EL (cell line): Measurements from ENCODE around the gene STPG3.

ENCODE experiments used
- DNase-seq: peaks from one replicate; pipeline ENCODE4 v3.0.0-alpha.2; 2016

STPG3 gene

DNA sequence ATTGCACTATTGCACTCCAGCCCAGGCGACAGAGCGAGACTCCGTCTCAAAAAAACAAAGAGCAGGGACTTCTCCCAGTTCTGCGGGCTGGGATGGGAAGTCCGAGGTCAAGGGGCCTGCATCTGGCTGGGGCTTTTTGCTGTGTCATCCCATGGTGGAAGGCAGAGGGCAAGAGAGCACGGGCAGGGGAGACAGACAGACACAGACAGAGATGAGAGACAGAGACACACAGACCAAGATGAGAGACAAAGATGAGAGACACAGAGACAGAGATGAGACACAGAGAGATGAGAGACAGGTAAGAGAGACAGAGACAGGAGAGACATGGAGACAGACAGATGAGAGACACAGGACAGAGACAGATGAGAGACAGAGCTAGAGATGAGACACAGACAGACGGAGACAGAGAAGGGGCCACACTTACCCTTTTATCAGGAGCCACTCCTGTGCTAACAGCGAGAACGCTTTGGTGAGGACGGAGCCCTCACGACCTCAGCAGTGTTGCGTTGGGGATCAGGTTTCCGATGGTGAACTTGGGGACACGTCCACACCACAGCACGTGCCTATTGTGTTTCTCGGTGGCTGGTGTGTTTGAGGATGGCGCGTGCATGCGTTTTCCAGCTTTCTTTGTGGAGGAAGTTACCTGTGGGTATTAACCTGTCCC lies 17.6 kb downstream of the STPG3 start:
- DNase-seq: no peak

DNA sequence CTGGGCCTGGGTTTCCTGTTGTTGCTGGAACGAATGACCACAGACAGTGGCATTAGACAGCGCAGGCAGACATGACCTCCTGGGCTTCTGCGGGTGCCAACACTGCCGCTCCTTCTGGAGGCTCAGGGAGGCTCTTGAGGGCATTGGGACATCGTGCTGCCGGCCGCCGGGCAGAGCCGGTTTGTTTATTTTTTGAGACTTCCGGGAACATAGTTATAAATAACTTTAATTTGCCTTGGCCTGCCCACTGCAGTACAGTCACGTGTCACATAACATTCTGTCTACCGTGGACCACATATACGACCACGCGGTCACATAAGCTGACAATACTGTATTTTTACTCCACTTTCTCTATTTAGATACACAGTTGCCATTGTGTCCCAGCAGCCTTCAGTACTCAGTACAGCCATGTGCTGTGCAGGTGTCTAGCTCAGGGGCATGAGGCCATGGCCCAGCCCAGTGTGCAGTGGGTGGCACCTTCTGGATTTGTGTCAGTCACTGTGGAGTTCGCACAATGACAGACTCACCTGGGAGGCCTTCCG lies 18.2 kb downstream of the STPG3 start:
- DNase-seq: peak; percentile 48

DNA sequence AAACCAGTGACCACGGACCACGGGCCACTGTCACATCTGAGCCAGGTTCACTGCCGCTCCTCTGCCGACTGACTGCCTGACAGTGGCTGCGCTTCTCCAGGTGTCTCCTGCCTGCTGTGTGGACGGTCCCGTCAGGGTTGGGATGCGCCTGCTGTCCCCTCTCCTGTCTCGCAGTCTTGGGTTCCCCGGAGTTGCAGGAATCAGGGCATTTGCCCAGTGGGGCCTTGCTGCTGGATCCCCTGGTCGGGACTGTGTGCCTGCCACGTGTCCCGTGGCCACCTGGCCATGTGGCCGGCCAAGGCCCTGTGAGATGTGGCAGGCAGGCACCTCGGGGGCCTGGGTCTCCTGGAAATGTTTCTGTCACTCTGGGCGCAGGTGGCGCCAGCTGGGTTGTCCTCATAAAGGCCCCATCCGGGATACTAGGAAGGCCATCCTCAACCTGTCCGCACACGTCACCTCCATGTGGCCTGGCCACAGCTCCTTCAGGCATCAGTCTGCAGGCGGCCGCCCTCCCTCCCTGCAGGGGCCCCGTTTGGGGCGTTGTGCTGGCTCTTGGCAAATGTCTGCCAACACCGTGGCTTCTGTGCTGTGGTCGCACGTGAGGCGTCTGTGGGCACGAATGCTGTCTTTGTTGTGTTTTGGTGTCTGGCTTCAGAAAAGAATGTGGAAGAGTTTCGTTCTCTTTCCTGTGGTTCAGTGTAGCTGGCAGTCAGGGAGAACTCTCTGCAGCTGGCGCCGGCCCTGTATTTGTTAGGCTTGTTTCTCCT lies 20.0 kb downstream of the STPG3 start:
- DNase-seq: no peak

DNA sequence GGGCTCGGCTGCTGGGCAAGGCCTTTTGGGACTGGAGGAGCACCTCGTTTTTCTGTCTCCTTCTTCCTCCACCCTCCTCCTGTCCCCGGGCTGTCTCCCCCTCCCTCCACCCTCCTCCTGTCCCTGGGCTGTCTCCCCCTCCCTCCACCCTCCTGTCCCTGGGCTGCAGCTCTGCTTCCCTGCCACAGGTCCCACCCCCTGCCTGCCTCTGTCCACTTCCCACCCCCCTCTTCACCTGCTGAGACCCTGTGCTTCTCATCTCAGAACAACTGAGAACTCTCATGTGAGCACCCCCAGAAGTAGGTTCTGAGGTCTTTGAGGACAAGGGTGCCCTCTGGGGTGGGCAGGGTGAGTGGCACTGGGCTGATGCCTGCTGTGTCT lies 20.6 kb downstream of the STPG3 start:
- DNase-seq: no peak

DNA sequence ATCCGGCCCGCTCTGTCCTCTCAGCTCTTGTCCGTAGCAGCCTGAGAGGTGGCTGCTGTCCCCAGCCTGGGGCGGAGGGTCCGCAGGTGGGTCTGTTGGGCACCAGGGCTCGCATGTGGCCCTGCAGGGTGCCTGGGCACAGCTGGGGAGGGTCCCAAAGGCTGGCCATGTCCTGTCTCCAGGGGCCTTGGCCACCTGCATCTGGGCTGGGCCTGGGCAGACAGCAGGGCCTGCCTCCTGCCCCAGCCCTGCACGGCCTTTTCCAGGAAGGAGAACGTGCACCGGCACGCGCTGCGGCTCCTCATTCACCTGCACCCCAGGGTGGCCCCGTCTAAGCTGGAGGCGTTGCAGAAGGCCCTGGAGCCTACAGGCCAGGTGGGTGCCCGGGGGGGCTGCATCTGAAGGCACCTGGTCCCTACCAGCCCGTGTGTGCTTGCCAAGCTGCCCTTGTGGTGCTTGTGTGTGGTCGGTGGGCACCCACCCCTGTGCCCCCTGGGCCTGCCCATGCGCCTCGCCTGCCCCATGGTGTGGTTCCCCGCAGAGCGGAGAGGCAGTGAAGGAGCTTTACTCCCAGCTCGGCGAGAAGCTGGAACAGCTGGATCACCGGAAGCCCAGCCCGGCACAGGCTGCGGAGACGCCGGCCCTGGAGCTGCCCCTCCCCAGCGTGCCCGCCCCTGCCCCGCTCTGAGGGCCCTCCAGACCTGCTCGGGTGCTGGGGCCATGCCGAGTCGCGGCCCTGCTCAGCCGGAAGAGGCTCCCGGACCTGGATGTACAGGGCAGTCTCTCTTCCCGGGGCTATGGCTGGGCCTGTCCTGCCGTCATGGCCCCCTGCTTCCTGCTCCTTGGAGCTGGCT lies 21.4 kb downstream of the STPG3 start:
- no peak for DNase-seq

DNA sequence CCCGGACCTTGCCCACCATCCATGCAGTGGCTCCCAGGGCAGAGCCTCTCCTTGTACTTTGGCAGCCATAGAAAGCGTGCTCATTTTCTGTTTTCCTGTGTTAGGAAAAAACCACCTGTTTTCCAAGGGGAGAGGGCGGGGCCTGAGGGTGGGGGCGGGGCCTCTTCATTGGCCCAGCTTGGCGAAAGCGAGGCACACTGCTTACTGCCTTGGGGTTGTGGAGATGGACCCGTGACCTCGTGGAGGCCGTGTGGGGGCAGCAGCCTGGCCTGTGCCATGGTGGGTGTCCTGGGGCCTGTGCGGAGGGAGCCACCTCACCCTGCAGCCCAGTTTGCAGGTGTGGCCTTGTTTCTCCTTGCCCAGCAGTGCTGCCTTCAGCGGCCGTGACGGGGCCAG lies 22.0 kb downstream of the STPG3 start:
- DNase-seq: no peak

DNA sequence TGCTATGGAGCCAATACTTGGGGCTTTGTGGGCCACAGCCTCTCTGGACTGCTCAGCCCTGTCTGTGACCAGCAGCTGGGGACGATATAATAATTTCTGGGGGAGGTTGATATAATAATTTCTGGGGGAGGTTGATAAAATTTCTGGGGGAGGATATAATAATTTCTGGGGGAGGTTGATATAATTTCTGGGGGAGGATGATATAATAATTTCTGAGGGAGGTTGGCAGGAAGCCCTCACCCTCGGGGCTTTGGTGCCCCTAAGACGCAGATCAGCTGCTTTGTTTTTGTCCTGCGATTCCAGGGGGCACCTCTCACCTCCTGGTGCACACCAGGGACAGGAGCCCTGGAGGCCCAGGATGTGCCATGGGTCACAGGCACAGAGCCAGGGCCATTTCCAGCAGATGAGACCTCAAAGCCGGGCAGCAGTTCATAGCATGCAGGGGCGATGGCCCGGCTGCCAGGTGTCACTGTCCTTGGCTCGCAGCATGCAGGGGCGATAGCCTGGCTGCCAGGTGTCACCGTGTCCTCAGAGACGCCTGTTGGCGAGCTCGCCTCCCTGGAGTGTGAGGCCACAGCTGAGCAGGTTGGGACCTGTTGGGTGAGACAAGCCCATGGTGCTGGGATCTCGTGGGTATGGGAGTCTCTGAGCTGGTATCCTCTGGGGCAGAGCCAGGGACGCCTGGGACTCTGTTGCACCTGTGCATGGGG lies 22.7 kb downstream of the STPG3 start:
- DNase-seq: no peak

DNA sequence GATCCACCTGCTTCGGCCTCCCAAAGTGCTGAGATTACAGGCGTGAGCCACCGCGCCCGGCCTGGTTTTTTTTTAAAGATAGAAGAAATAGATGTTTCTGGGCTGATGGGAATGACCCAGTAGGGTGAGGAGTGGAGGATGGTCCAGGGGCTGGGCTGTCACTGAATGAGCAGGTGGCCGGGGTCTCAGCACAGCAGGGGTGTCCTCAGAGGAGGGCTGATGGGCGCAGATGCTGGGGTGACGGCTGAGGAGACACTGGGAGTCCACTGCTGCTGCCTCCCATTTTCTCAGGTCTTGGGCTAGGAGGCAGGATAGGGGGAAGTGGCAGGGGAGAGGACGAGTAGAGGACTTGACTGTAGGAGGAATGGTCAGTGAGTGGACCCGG lies 24.1 kb downstream of the STPG3 start:
- DNase-seq: no peak

DNA sequence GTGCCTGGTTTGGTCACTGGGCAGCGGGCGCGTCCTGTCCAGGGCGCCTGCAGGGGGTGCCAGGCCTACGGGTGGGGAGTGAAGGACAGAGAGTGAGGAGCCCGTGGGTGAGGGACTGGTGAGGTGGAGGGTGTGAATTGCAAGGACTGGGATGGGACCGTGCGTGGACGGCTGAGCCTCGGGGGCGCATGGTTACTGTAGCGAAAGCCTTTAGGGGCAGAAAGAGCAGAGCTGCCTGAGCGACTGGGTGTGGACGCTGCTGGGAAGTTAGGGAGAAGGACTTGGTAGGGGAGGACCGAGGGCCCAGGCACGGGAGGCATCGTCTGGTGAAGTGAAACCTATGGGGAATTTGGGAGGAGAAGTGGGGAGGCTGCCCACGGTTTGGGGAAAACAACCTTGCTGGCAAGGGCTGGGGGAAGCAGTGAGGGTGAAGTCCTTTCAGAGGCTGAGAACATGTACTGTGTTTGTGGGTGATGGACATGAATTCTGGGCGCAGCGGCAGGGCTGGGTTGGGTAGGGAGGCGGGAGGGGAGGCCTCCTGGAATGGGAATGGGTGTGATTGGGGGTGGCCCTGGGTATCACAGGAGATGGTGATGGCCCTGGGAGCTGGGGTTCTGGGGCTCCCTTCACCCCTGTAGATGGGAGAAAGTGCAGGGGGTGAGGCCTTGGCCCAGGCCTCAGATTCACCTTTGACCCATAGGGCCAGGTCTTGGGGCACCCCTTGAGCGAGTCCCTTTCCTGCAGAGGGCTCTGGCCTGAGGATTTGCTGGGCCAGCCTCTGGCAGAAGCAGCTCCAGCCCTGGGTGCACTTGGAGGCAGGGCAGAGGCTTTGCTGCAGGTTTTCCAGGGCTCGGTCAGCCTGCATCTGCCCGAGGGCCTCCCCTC lies 24.7 kb downstream of the STPG3 start:
- DNase-seq: no peak

DNA sequence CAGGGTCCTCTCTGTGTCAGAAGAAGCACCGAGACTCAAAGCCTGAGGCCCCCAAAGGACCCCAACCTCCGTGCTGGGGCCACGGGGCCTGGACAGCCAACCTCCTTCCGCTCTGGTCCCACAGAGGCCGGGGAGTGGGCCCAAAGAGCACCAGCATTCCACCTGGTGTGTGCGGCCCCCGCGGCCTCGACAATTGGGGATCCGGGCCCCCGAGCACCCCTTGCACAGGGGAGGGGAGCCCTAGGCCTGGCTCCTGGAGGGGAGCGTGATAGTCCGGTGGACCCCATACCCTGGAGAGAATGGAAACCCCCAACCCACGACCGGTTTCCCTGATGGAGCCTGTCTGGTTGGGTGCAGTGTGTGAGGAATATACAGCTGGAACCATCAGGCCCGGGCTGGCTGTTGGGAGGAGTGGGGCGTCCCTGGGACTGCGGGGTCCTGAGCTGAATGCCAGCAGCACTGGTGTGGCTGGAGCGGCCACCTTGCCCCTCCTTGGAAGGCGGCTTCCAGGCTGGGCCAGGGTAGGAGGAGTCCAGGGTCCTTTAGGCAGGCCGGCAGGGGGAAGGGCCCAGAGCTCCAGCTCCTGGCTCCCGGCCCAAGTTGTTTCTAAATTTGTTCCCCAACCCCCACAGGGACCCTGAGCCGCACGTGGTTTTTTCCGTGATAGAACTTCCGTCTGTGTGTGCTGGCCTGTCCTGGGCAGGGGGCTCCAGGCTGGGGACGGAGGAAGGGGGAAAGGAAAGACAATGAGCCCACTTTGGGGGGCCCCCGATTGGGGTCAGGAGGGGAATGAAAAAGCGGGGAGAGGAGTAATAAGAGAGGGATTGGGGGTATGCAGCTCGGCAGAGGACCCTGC lies 25.6 kb downstream of the STPG3 start:
- DNase-seq: peak; percentile 64

DNA sequence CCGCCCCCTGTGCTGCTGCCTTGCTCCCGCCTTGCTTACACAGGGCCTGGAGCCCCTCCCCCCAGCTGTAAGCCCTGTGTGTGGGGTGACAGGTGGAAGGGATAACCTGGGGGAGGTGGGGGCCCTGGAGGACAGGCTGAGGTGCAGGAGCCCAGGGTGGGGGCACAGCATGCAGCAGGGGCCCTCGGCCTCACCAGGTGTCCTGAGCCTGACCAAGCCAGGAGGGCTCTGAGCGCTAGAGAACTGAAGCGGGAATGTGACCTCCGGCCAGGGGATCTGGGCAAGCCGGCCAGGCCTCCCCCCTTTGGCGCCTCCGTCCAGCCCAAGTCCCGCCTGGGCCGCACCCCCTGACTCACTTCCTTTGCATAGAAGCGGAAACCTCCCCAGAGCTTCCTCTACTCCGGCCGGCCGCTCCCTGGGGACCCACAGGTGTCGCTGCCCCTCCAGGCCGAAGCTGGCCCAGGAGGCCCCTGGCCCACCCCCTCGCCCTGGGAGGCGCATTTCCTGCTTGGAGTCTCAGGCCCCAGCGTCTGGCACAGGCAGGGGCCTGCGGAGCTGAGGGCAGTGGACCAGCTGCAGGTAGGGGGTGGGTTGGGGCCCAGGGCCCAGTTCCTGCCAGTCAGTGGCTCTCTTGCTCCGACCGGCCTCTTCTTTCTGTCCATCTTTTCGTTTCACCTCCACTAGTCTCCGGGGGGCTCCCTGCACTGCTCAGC lies 26.4 kb downstream of the STPG3 start, which contains the start of gene TOR4A:
Gene TOR4A, plus strand, starts transcription at position 398 of the 713 bp plus-strand sequence. CDS start 964 bp downstream, outside the sequence.
- peak; percentile 95 for DNase-seq

DNA sequence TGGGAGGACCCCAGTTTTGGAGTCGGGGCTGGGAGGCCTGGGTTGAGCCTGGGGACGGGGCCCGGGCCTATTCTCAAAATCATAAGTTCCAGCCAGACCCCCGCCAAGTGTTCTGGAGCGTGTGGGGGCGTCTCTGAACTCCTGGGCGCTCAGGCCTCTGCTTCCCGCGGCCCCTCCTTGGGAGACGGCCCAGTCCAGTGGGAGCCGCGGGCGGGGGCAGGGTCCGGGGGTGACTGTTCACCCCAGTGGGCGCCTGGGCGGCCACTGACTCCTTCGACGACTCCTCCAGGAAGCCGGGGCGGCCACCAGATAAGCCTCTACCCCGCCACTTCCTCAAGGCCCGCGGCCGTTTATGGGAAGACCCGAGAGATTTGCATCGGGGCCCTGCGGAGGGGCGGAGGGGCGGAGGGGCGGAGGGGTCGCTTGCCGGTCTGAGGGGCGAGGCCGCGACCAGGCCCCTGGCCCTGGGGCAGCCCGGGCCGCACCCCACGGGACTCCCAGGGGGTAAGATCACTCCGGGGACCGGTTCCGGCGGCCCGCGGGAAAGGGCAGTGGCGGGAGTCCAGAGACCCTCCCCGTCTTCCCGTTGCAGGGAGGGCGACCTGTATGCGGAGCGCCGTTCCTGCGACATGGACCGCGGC lies 27.1 kb downstream of the STPG3 start:
- peak; percentile 34 for DNase-seq

DNA sequence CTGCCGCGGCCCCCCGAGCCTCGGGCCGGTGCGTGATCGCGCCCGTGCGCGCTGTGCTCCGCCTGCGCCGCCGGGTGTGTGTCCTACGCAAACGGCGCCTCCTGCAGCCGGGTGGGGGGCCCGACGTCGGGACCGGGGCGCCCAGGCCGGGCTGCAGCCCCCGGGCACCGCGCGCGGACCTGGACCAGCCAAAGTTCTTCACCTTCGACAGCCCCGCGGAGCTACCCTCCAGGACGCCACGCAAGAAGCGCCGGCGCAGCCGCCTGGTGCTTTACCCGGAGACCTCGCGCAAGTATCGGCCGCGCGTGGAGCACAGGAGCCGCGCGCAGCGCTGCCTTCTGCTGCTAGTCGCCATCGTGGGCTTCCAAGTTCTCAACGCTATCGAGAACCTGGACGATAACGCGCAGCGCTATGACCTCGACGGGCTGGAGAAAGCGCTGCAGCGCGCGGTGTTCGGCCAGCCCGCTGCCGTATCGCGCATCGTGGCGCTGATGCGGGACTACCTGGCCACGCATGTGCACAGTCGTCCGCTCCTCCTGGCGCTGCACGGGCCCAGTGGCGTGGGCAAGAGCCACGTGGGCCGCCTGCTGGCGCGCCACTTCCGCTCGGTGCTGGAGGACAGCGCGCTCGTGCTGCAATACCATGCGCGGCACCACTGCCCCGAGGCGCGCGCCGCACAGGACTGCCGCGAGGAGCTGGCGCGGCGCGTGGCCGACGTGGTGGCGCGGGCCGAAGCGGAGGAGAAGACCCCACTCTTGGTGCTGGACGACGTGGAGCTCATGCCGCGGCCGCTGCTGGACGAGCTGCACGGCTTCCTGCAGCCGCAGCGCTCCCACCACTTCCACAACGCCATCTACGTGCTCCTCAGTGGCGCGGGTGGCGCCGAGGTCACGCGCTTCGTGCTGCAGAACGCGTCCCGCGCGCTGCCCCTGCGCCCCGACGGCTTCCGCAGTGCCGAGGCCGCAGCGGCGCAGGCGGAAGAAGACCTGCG lies 27.9 kb downstream of the STPG3 start:
- DNase-seq: no peak

DNA sequence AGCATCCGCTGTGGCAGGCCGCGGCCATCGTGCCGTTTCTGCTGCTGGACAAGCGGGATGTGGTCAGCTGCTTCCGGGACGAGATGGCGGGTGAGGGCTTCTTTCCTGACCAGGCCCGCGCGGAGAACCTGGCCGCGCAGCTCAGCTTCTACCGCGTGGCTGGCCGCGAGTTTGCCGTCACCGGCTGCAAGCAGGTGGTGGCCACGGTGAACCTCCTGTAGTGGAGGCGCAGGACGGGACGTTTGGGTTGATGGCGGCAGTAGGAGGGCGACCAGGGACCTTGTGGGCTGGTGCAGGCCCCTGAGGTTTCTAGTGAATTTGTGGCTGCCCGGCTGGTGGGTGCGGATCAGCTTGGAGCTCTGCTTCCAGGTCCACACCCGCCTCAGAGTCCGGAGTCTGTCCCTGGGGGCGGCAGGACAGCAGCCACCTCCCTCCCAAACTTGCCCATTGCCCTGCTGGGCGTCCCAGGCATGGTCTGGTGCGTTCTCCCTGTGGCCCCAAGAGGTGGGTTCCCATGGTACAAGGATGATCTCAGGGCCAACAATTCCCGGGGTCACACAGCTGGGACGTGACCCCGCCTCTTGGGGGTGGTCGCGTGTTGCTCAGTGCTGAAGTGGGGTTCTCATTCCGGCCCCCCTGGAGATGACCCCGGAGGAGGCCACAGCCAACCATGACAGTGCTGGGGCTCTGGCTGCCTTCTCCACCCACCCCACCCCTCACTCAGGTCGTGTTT lies 28.8 kb downstream of the STPG3 start:
- no peak for DNase-seq

DNA sequence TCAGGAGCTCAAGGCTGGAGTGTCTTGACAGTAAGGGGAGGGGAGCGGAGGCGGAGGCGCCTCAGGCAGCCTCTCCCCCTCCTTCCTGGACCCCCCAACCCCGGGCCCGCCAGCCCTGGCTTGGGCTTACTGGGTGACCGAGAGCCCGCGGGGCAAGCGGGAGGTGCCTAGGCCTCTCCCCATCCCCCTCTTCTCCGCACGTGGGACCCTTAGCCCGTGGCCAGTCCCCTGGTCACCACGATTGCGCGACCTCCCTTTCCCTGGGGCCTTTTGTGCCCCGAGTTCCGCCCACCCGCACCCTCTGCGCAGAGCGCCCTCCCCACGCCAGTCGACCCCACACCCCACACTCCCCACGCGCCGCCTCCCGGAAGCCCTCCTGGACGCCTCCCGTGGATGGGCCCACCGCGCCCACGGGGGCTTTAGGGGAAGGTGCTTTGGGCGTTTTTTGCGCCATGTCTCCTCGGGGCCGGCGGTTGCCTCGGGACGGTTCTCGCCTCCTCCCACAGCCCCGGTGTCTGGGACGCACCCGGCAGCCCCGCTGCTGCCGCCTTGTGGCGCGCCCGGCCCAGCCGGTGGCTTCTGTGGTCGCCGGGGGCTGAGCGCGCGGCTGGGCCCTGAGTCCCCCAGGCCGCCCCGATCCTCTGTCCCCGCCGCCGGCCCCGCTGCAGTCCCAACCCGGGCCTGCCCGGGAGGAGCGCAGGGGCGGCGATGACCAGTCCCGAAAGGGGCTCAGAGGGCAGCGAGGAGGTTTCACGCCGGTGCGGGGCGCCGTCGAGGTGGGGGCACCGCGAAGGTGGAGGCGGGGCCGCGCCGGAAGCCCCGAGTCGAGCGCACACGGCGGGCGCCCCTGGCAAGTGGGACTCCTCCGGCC lies 29.6 kb downstream of the STPG3 start:
- no peak for DNase-seq
